ENCODE results near the gene C19orf85.
"Not testable (repeated sequence)": the region's sequence is repeated elsewhere in the genome, so short reads cannot be mapped to it uniquely, and the experiment has no call there.

The C19orf85 gene

GRCh38 chr19:55436847-55437246, 27.7 kb downstream of the C19orf85 start:
- DNase-seq = no peak

GRCh38 chr19:55435020-55435419, 29.5 kb downstream of the C19orf85 start:
- no peak for DNase-seq

- no peak for DNase-seq
These were observed 30.1 kb downstream of the C19orf85 start for GRCh38 chr19:55434356-55434919.

DNA sequence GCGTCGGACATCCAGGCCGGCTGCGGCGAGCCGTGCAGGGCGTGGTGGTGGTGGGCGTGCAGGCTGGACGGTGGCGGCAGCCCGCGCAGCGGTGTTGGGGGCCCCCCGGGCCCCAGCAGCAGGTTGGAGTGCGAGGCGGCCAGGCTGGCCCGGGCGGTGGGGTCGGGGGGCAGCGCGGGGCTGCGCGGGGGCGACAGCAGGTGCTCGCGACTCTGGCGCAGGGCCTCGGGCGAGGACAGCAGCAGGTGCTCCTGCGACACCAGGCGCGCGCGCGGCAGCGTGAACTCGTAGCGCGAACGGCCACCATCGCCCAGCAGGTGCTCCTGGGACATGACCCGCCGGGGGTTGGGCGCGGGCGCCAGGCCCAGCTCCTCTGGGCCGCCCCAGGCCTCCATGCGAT, 31.3 kb downstream of the C19orf85 start:
- DNase-seq = no peak

DNA sequence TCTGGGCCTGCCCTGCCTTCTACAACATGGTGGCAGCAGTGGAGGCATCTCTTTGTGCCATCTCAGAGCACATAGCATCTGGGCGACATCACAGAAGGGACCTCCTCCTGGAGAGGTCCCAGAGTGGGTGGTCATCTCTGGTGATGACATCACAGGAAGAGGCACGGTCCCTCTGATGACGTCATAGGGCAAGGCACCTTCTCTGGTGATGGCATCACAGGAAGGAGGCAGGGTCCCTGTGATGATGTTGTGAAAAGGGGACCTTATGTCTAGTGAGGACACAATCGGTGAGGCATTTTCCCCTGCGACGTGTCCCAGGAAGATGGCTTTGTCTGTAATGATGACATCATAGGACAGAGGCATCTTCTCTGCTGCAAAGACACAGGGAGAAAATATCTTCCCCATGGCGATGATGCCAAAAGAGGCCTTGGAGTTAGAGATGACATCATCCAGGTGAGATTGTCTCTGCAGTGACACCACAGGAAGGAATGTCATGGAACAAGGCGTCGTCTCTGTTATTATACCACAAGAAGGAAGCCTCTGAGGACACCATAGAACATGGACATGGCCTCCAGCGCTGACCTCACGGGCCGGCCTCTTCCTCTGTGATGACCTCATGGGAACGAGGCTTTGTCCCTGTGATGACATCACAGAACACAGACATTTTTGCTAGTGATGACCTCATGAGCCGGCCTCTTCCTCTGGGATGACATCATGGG, 32.2 kb downstream of the C19orf85 start:
- no peak for DNase-seq

DNA sequence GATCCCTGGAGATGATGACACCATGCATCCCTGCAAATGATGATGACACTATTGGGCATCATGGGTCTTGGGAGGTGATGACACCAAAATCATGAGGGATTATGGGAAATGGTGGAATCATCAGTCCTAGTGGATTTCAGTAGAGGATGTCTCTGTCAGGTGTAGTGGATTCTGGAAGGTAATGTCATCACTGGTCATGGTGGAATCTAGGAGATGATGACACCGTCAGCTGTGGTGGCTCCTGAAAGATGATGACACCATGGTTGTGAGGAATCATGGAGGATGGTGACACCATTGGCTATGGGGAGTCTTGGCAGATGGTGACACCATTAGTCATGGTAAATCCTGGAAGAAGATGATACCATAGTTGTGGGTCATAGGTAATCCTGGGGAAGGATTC, 33.4 kb downstream of the C19orf85 start:
- no peak for DNase-seq

DNA sequence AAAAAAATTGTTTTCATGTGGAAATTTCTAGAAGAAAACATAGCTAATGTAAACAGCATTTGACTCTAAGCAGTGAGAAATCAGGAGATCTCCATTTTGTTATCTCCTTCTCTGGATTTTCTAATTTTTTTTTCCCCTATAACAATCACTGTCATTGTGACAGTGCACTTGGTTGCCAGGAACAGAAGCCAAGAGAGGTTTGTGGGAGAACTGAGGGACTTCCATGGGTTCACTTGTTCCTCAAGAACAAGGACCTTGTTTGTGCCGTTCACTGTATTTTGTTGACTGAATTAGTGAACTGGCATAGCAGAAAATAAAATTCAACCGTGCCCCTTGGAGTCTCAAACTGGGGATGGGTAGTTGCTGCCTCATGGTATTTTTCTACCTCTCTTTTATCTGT, 38.5 kb downstream of the C19orf85 start:
- no peak for DNase-seq

- DNase-seq = no peak
These were observed 40.0 kb downstream of the C19orf85 start for GRCh38 chr19:55424518-55424917.

- DNase-seq = no peak
These were observed 41.1 kb downstream of the C19orf85 start for GRCh38 chr19:55423225-55424005.

- DNase-seq = not testable (repeated sequence)
These were observed 43.3 kb downstream of the C19orf85 start for GRCh38 chr19:55421281-55421680.

DNA sequence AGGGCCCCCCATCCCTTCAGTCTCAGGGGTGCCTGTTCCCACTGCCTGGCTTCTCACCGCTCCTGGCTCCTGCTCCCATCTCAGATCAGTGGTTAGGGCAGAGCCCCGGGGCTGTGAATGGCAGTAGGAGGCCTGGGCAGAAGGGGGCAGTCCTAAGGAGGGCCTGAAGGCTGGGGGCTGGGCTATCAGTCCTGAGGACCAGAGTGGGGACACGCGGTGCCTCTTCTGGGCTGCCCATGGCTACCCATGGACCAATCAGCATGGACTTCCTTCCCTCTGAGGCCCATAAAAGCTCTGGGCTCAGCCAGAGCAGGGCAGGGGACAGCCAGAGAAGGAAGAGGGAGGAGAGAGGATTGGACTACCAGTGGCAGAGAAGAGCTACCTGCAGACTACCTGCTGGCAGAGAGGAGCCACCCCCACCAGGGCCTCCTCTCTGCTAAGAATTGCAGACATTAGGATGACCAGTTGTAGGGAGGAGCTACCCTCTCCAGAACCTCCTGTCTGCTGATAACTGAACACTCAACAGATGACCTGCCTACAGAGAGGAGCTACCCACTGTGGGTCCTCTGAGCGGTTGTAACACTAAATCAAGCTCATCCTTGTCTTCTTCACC, 44.8 kb downstream of the C19orf85 start:
- no peak for DNase-seq

GRCh38 chr19:55419103-55419502, 45.4 kb downstream of the C19orf85 start:
- DNase-seq = no peak

DNA sequence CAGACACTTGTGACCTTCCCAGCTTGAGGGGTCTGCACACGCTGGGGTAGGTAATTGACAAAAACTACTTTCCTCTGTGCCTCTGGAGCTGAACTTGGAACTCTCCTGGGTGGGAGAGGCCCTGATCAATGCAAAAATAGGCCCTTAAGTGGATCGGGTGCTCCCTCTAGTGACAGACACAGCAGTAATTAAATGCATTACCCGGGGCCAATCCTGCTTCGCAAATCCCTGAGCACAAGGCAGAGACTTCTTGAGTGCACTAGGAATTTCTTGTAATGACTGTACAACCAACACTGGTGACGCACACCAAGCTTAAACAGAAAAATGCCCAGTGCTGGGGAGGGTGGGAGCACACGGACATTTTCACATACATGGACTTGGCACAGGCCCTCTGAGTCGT, 46.4 kb downstream of the C19orf85 start:
- DNase-seq = no peak
